Activated T-cell treated with anti-CD3 and anti-CD28 coated beads for 24 hours (primary cell): ENCODE measurements around the gene TGFBI.

ENCODE experiments used
- DNase-seq: peaks from one replicate; pipeline ENCODE4 v3.0.0-alpha.2; 2020; ENCODE audit warnings: low read depth

The TGFBI gene

GRCh38 chr5:136047858-136048257 is 19.1 kb downstream of the TGFBI start:
- DNase-seq = no peak

- no peak for DNase-seq
Observed at GRCh38 chr5:136048966-136049365, 20.2 kb downstream of the TGFBI start.

GRCh38 chr5:136051486-136052220 is 22.9 kb downstream of the TGFBI start:
- DNase-seq = no peak

GRCh38 chr5:136052692-136053335 is 24.0 kb downstream of the TGFBI start:
- DNase-seq = no peak

- DNase-seq = no peak
Observed at GRCh38 chr5:136053336-136054141, 24.8 kb downstream of the TGFBI start.

GRCh38 chr5:136054142-136055019 is 25.6 kb downstream of the TGFBI start:
- no peak for DNase-seq

GRCh38 chr5:136055612-136056309 is 27.0 kb downstream of the TGFBI start:
- DNase-seq = no peak

- DNase-seq = no peak
Observed at GRCh38 chr5:136056336-136056735, 27.5 kb downstream of the TGFBI start.

GRCh38 chr5:136056771-136057335 is 28.1 kb downstream of the TGFBI start:
- DNase-seq = no peak

- no peak for DNase-seq
Observed at GRCh38 chr5:136057401-136058038, 28.7 kb downstream of the TGFBI start.

- DNase-seq = no peak
Observed at GRCh38 chr5:136058039-136058971, 29.5 kb downstream of the TGFBI start.

GRCh38 chr5:136058972-136059354 is 30.2 kb downstream of the TGFBI start:
- DNase-seq = no peak

GRCh38 chr5:136060963-136061362 is 32.2 kb downstream of the TGFBI start:
- no peak for DNase-seq

GRCh38 chr5:136061630-136062365 is 33.0 kb downstream of the TGFBI start:
- DNase-seq = no peak

- no peak for DNase-seq
Observed at GRCh38 chr5:136062366-136063274, 33.8 kb downstream of the TGFBI start.

GRCh38 chr5:136063778-136064465 is 35.1 kb downstream of the TGFBI start:
- DNase-seq = no peak

- no peak for DNase-seq
Observed at GRCh38 chr5:136064510-136064909, 35.7 kb downstream of the TGFBI start.
